ENCODE results near the gene ELOVL6. TPM values are rescaled to one million over a fixed set of nuclear protein-coding genes. Genes with fewer than 3 reads are reported as not detected.

Gene ELOVL6
- total and polyA plus RNA-seq, 10 of the 15 experiments (the other 5 are each of a cell fraction or from before 2014, with no cell fraction given) = 3.9 to 33.5 (median 8.1) TPM

GRCh38 chr4:110003401-110004187 lies 194.8 kb downstream of the ELOVL6 start:
- no peak for FAIRE-seq
- Histone ChIP-seq H3K9ac (ENCODE audit: control insufficient read depth, insufficient read depth, low read length) (no peak overlapping the region), H3K27ac (ENCODE audit: control insufficient read depth, insufficient read depth) (no peak overlapping the region), H3K79me2 (ENCODE audit: control insufficient read depth, insufficient read depth, low read length) (no peaks in the 10 kb centered on the region), H3K4me1 (ENCODE audit: control insufficient read depth, insufficient read depth, low read length) (peaks cover 4% of the 10 kb centered on the region; the same call in 1 of the 2 replicates), H2AFZ (ENCODE audit: control insufficient read depth, low read depth, low read length) (no peak overlapping the region), H4K20me1 (ENCODE audit: control insufficient read depth, insufficient read depth) (no peaks in the 10 kb centered on the region), H3K36me3 (ENCODE audit: control insufficient read depth in 2 of 2, insufficient read depth in 2 of 2, low read length in 1 of 2) (no peaks in the 10 kb centered on the region), H3K9me3 (replicated peaks; ENCODE audit: control insufficient read depth, insufficient read depth, low read length) (no peaks in the 10 kb centered on the region), H3K4me3 (no peak overlapping the region), H3K4me2 (ENCODE audit: control insufficient read depth, insufficient read depth) (no peak overlapping the region), H3K27me3 (replicated peaks in 1 of 2; ENCODE audit: control insufficient read depth in 2 of 2, insufficient read depth in 2 of 2, low read length in 1 of 2) (no peaks in the 10 kb centered on the region)
- no peak for DNase-seq (ENCODE audit: low read depth, low spot score)
- 53% methylated on average over 6 of the region's 6 CpGs for WGBS (ENCODE audit: insufficient coverage, insufficient replicate concordance, low lambda C conversion rate, missing lambda C conversion rate)
- ChIA-PET RAD21 (ENCODE audit: unreplicated experiment) (interaction anchor here (1.8 to 4.2 kb wide), 3 partner anchors 507 to 514 kb away, joined by 7 to 35 read pairs (median 7); no protein-coding TSS in a partner anchor), POLR2A (no interaction called here), SMC1A (ENCODE audit: uncharacterized antibody, unreplicated experiment) (interaction anchor here (1.1 to 6.9 kb wide), 4 partner anchors 10 to 515 kb away, joined by 3 to 114 read pairs (median 4); no protein-coding TSS in a partner anchor), CTCF (interaction anchor here (0.8 to 22.1 kb wide), 5 partner anchors 10 to 522 kb away, joined by 3 to 812 read pairs (median 3); no protein-coding TSS in a partner anchor)
- no peak for TF ChIP-seq WRNIP1 (IDR thresholded peaks at IDR 0.05; ENCODE audit: borderline replicate concordance, low read depth, low read length)
- no peak for TF ChIP-seq YBX1 (IDR thresholded peaks at IDR 0.05)
- no TSS peak for BruUV-seq (replicated peaks)
- ATAC-seq = no peak
- in situ Hi-C loops (cut with MboI) = loop anchor here (10.0 to 25.0 kb wide), 2 partner anchors 311 to 1284 kb away; no protein-coding TSS in a partner anchor
- intact Hi-C loops (cut with micrococcal nuclease; ENCODE audit: unreplicated experiment) = no loop called here

- BruUV-seq (replicated peaks) = no TSS peak
- no peak overlapping the region for H3K27ac ChIP-seq (ENCODE audit: control insufficient read depth, insufficient read depth)
- H3K79me2 ChIP-seq (ENCODE audit: control insufficient read depth, insufficient read depth, low read length) = no peaks in the 10 kb centered on the region
- CTCF ChIA-PET = interaction anchor here (0.7 to 22.1 kb wide), 6 partner anchors 53 to 533 kb away, joined by 3 to 812 read pairs (median 3); no protein-coding TSS in a partner anchor
- RAD21 ChIA-PET (ENCODE audit: unreplicated experiment) = interaction anchor here (1.0 to 2.2 kb wide), 5 partner anchors 37 to 514 kb away, joined by 3 to 22 read pairs (median 4); no protein-coding TSS in a partner anchor
- SMC1A ChIA-PET (ENCODE audit: uncharacterized antibody, unreplicated experiment) = interaction anchor here (0.6 to 6.9 kb wide), 4 partner anchors 46 to 517 kb away, joined by 3 to 114 read pairs (median 42); no protein-coding TSS in a partner anchor
- TF ChIP-seq, protein P1, sequence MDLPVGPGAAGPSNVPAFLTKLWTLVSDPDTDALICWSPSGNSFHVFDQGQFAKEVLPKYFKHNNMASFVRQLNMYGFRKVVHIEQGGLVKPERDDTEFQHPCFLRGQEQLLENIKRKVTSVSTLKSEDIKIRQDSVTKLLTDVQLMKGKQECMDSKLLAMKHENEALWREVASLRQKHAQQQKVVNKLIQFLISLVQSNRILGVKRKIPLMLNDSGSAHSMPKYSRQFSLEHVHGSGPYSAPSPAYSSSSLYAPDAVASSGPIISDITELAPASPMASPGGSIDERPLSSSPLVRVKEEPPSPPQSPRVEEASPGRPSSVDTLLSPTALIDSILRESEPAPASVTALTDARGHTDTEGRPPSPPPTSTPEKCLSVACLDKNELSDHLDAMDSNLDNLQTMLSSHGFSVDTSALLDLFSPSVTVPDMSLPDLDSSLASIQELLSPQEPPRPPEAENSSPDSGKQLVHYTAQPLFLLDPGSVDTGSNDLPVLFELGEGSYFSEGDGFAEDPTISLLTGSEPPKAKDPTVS (IDR thresholded peaks at IDR 0.05; ENCODE audit: low read depth, low read length) = no peak
- TF ChIP-seq SIN3A (IDR thresholded peaks at IDR 0.05; ENCODE audit: low read depth, low read length) (no peak), PBX3 (IDR thresholded peaks at IDR 0.05; ENCODE audit: insufficient replicate concordance, low read depth, low read length) (no peak), EED (IDR thresholded peaks at IDR 0.05; ENCODE audit: low read depth) (no peak), MAX (IDR thresholded peaks at IDR 0.05; ENCODE audit: low read depth, low read length) (no peak), DPF2 (IDR thresholded peaks at IDR 0.05) (no peak), RFX5 (IDR thresholded peaks at IDR 0.05; ENCODE audit: low read depth, low read length) (no peak), SUPT20H (IDR thresholded peaks at IDR 0.05; ENCODE audit: borderline replicate concordance, control insufficient read depth, low read depth, low read length) (no peak)
- no peaks in the 10 kb centered on the region for H3K27me3 ChIP-seq (replicated peaks in 1 of 2; ENCODE audit: control insufficient read depth in 2 of 2, insufficient read depth in 2 of 2, low read length in 1 of 2)
- no peak overlapping the region for H3K9ac ChIP-seq (ENCODE audit: control insufficient read depth, insufficient read depth, low read length)
- no peaks in the 10 kb centered on the region for H4K20me1 ChIP-seq (ENCODE audit: control insufficient read depth, insufficient read depth)
- intact Hi-C loops (cut with micrococcal nuclease; ENCODE audit: unreplicated experiment) = no loop called here
- H3K4me3 ChIP-seq = no peak overlapping the region
- no peak overlapping the region for H2AFZ ChIP-seq (ENCODE audit: control insufficient read depth, low read depth, low read length)
- FAIRE-seq (no peak), ATAC-seq (no peak), DNase-seq (ENCODE audit: low read depth, low spot score) (no peak)
- POLR2A ChIA-PET = no interaction called here
- in situ Hi-C loops (cut with MboI) = loop anchor here (10.0 to 25.0 kb wide), 2 partner anchors 312 to 1285 kb away; no protein-coding TSS in a partner anchor
- H3K36me3 ChIP-seq (ENCODE audit: control insufficient read depth in 2 of 2, insufficient read depth in 2 of 2, low read length in 1 of 2) = no peaks in the 10 kb centered on the region
- H3K9me3 ChIP-seq (replicated peaks; ENCODE audit: control insufficient read depth, insufficient read depth, low read length) = no peaks in the 10 kb centered on the region
- whole genome bisulfite sequencing (ENCODE audit: insufficient coverage, insufficient replicate concordance, low lambda C conversion rate, missing lambda C conversion rate) = 58% methylated on average over 3 of the region's 3 CpGs
- peaks cover 4% of the 10 kb centered on the region; the same call in 1 of the 2 replicates for H3K4me1 ChIP-seq (ENCODE audit: control insufficient read depth, insufficient read depth, low read length)
- H3K4me2 ChIP-seq (ENCODE audit: control insufficient read depth, insufficient read depth) = no peak overlapping the region
These were observed 196.1 kb downstream of the ELOVL6 start for GRCh38 chr4:110002326-110002725.
